Loucy (cell line): Measurements from ENCODE around the gene RANBP17.

Experiments
- EZH2phosphoT487 ChIP-seq: fragments of 200-600 bp; IDR thresholded peaks from 2 replicates; pipeline ENCODE4 v1.6.1; 2018; ENCODE audit warnings: antibody characterized with exemption, mild to moderate bottlenecking, moderate library complexity, borderline replicate concordance
- TF ChIP-seq, protein P1 (sequence below): fragments of 200-600 bp; sonication (generic); conservative IDR thresholded peaks from 2 replicates; pipeline ENCODE4 v1.5.1; 2014; ENCODE audit warnings: mild to moderate bottlenecking, antibody characterized with exemption, low read length

DNA sequence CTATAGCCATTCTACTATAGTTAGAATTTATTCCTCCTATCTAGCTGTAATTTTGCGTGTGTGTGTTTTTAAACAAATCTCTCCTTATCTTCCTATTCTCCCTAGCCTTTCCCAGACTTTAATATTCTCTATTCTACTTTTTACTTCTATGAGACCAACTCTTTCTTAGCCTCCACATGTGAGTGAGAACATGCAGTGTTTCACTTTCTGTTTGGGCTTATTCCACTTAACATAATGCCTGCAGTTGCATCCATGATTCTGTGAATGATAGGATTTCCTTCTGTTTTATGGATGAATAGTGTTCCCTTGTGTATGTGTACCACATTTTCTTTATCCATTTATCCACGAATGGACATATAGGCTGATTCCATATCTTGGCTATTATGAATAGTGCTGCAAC lies 254.9 kb downstream of the RANBP17 start:
- TF ChIP-seq, protein P1, sequence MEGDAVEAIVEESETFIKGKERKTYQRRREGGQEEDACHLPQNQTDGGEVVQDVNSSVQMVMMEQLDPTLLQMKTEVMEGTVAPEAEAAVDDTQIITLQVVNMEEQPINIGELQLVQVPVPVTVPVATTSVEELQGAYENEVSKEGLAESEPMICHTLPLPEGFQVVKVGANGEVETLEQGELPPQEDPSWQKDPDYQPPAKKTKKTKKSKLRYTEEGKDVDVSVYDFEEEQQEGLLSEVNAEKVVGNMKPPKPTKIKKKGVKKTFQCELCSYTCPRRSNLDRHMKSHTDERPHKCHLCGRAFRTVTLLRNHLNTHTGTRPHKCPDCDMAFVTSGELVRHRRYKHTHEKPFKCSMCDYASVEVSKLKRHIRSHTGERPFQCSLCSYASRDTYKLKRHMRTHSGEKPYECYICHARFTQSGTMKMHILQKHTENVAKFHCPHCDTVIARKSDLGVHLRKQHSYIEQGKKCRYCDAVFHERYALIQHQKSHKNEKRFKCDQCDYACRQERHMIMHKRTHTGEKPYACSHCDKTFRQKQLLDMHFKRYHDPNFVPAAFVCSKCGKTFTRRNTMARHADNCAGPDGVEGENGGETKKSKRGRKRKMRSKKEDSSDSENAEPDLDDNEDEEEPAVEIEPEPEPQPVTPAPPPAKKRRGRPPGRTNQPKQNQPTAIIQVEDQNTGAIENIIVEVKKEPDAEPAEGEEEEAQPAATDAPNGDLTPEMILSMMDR, result no peak
- TF ChIP-seq EZH2phosphoT487, result no peak
